SK-N-MC (cell line): ENCODE results near the gene RLBP1.

ENCODE experiments used
- EZH2 ChIP-seq: fragments of 200-600 bp; sonication (generic); IDR thresholded peaks from one replicate; pipeline ENCODE4 v1.6.1; 2017; ENCODE audit warnings: antibody characterized with exemption
- FOXP2 ChIP-seq: optimal IDR thresholded peaks from 2 replicates; pipeline ENCODE3; 2011; ENCODE audit warnings: mild to moderate bottlenecking, moderate library complexity; ENCODE audit not compliant: insufficient read depth; ENCODE audit errors: extremely low read length, control extremely low read depth
- POLR2AphosphoS5 ChIP-seq: IDR thresholded peaks from 2 replicates; pipeline ENCODE4 v1.6.1; 2012; ENCODE audit warnings: mild to moderate bottlenecking, low read depth, low read length, borderline replicate concordance

DNA sequence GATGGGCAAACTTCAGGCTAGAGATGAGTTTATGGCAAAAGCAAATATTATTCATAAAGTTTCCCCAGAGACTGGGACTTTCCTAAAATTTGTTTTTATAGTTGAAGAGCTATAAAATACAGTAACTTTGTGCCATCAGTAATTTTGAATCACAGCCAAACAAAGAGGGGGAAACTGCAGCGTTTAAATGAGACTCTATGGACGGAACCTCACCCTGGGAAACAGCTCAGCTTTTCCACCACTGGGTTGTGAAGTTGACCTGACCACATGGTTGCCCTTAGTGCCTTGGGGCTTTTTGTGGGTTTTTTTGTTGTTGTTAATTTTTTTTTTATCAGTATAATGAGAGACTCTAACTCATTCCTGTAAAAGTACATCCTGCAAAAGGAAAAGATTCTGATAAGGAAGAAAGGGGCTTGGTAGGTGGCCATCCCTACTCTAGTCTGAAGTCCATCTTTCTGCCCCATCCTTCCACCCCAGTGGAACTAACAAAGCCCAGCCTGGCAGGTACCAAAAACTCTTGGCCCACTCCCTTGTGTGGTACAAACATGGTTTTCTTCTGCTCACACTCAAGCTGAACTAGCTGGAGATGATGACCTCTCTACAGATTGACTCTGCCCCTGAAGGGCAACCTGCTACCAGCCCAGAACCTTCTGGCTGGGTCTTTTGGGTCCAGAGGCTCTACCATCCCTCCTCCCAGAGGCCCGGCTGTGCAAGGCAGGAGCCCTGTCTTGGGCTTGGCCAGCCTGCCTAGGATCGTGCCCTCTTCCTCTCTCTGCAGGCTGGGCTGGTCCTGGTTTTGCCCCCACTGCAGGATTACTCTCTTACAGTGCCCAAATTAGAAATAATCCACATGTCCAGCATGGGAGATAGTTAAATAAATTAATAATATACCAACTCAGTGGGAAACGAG lies 41.2 kb downstream of the RLBP1 start:
- no peak for TF ChIP-seq EZH2
- no peak for TF ChIP-seq POLR2AphosphoS5
- no peak for TF ChIP-seq FOXP2
